OCI-LY3 (cell line): ENCODE results near the gene PIAS4.

ENCODE experiments used
- CTCF ChIP-seq: fragments of 200-600, 300-600 bp; sonication (generic); IDR thresholded peaks from 2 replicates; pipeline ENCODE4 v1.5.1; 2014; ENCODE audit warnings: antibody characterized with exemption, low read length, low read depth
- EZH2phosphoT487 ChIP-seq: fragments of 200-600 bp; shearing (Covaris generic); IDR thresholded peaks from 2 replicates; pipeline ENCODE4 v1.6.1; 2018; ENCODE audit warnings: antibody characterized with exemption, mixed run types, low read depth

- TF ChIP-seq EZH2phosphoT487, result no peak
- no peak for TF ChIP-seq CTCF
These were observed 27.7 kb upstream of the PIAS4 start for GRCh38 chr19:3979674-3980352.
